ENCODE data around the gene RORC. TPM values are rescaled to one million over a fixed set of nuclear protein-coding genes. Genes with fewer than 3 reads are reported as not detected.

The RORC gene
- total RNA-seq = not detected in 2 replicates

GRCh38 chr1:151831605-151832004 is at the start of gene RORC:
Gene RORC (minus strand): TSS chr1:151831802. CDS start chr1:151831764, 38 bp downstream.

GRCh38 chr1:151853411-151853943 is 21.9 kb upstream of the RORC start, which contains the start of gene THEM5:
Gene THEM5 (minus strand): TSS chr1:151853712. CDS start chr1:151853565, 147 bp downstream.

GRCh38 chr1:151839457-151840403 is 8.1 kb upstream of the RORC start, which contains the start of gene C2CD4D:
Gene C2CD4D (minus strand): TSS chr1:151839820. CDS start chr1:151838989, 831 bp downstream.

GRCh38 chr1:151805066-151805820 is 26.4 kb downstream of the RORC start, which contains the start of gene LINGO4:
Gene LINGO4 (minus strand): TSS chr1:151805419. CDS start chr1:151802704, 2,715 bp downstream.

GRCh38 chr1:151790071-151790939 is 41.3 kb downstream of the RORC start, which contains the start of gene TDRKH:
Gene TDRKH (minus strand): TSS chr1:151790500. CDS start chr1:151783022, 7,478 bp downstream.

GRCh38 chr1:151762941-151763921 is 68.4 kb downstream of the RORC start, which contains the start of gene MRPL9:
Gene MRPL9 (minus strand): TSS chr1:151763496. CDS start chr1:151763479, 17 bp downstream.

Small RNAs within 50 kb of the gene (small RNA-seq; reads per million reads assigned to genes)
- not detected for gene RF00019

Other genes starting within 250 kb of the RORC start
- 17.9 and 18.6 TPM in 2 replicates for gene SNX27, start 219.8 kb downstream of the RORC start, total RNA-seq
- gene CELF3, start 115.0 kb downstream of the RORC start, total RNA-seq = not detected in 2 replicates
- not detected in 2 replicates for gene RIIAD1, start 110.3 kb downstream of the RORC start, total RNA-seq
- gene MRPL9, start 68.3 kb downstream of the RORC start, total RNA-seq = 105 and 108 TPM in 2 replicates
- 3.9 and 4.1 TPM in 2 replicates for gene TDRKH, start 41.3 kb downstream of the RORC start, total RNA-seq
- gene LINGO4, start 26.4 kb downstream of the RORC start, total RNA-seq = not detected in 2 replicates
- under 0.01 TPM in 1 of 2 replicates, not detected in the other for gene C2CD4D, start 8.0 kb upstream of the RORC start, total RNA-seq
- gene THEM5, start 21.9 kb upstream of the RORC start, total RNA-seq = not detected in 2 replicates
- gene THEM4, start 77.7 kb upstream of the RORC start, total RNA-seq = 14.4 and 22.3 TPM in 2 replicates
- 120 and 122 TPM in 2 replicates for gene S100A10, start 162.1 kb upstream of the RORC start, total RNA-seq
- 108 and 113 TPM in 2 replicates for gene S100A11, start 205.2 kb upstream of the RORC start, total RNA-seq